GM19452 (cell line): ENCODE results near the gene TRIP13.
"Not testable (repeated sequence)": the region's sequence is repeated elsewhere in the genome, so short reads cannot be mapped to it uniquely, and the experiment has no call there.

Experiments
- ATAC-seq: cut with Tn5 transposase; IDR thresholded peaks from one replicate; pipeline ENCODE4 v1.9.1; 2021; ENCODE audit not compliant: unreplicated experiment

The TRIP13 gene

GRCh38 chr5:889075-889710, 3.5 kb upstream of the TRIP13 start:
- ATAC-seq: no peak

GRCh38 chr5:891117-891836, 1.4 kb upstream of the TRIP13 start:
- no peak for ATAC-seq

GRCh38 chr5:891837-892393, 769 bp upstream of the TRIP13 start:
- no peak for ATAC-seq

- ATAC-seq: peak; percentile 14
Measured at GRCh38 chr5:893137-893506, 438 bp downstream of the TRIP13 start.

GRCh38 chr5:893711-894110, 1.0 kb downstream of the TRIP13 start:
- ATAC-seq: no peak

- no peak for ATAC-seq
Measured at GRCh38 chr5:900781-901180, 8.1 kb downstream of the TRIP13 start.

- ATAC-seq: no peak
Measured at GRCh38 chr5:902129-902916, 9.6 kb downstream of the TRIP13 start.

GRCh38 chr5:903756-904096, 11.0 kb downstream of the TRIP13 start:
- no peak for ATAC-seq

- no peak for ATAC-seq
Measured at GRCh38 chr5:905139-905642, 12.5 kb downstream of the TRIP13 start.

GRCh38 chr5:907366-907910, 14.8 kb downstream of the TRIP13 start:
- no peak for ATAC-seq

GRCh38 chr5:908172-908571, 15.5 kb downstream of the TRIP13 start:
- no peak for ATAC-seq

GRCh38 chr5:909086-909485, 16.4 kb downstream of the TRIP13 start:
- no peak for ATAC-seq

GRCh38 chr5:909994-910768, 17.5 kb downstream of the TRIP13 start:
- ATAC-seq: no peak

GRCh38 chr5:910769-911160, 18.1 kb downstream of the TRIP13 start:
- ATAC-seq: no peak

- no peak for ATAC-seq
Measured at GRCh38 chr5:911601-912000, 18.9 kb downstream of the TRIP13 start.

GRCh38 chr5:912280-913091, 19.8 kb downstream of the TRIP13 start:
- no peak for ATAC-seq

GRCh38 chr5:914174-914573, 21.5 kb downstream of the TRIP13 start:
- no peak for ATAC-seq

- ATAC-seq: no peak
Measured at GRCh38 chr5:914612-915011, 21.9 kb downstream of the TRIP13 start.

- ATAC-seq: not testable (repeated sequence)
Measured at GRCh38 chr5:915346-915745, 22.7 kb downstream of the TRIP13 start.

GRCh38 chr5:915946-916345, 23.3 kb downstream of the TRIP13 start:
- ATAC-seq: no peak
